HEK293 (cell line): ENCODE results near the gene PDE3A.

Experiments used
- CTCF ChIA-PET: fragments of 350-600 bp; formaldehyde crosslinking; extraction: SDS; loops from one replicate; lab custom pipeline; 2021; ENCODE audit warnings: antibody characterized with exemption; lab: Yijun Ruan, JAX
- POLR2A ChIA-PET: fragments of 300-600 bp; formaldehyde crosslinking; extraction: SDS; loops from one replicate; lab custom pipeline; 2020; ENCODE audit warnings: antibody characterized with exemption, inconsistent platforms; lab: Yijun Ruan, JAX
- H3K27ac ChIP-seq: fragments of 200-500 bp; sonication (Bioruptor generic); 2 replicates; pipeline ENCODE4 v1.5.1; 2014; ENCODE audit warnings: low read depth, low read length, control low read depth, inconsistent platforms; ENCODE audit errors: extremely low read depth
- H3K36me3 ChIP-seq, 2 experiments: fragments of 200-500 bp in 1 of 2; sonication (Bioruptor generic) in 1 of 2; 1 replicate in 1 of 2; 2 replicates in 1 of 2; pipeline ENCODE4 v1.5.1; 2014 to 2017; ENCODE audit warnings: inconsistent platforms in 2 of 2, low read length in 2 of 2; ENCODE audit not compliant: control insufficient read depth in 2 of 2, insufficient read depth in 1 of 2
- H3K4me1 ChIP-seq: fragments of 200-500 bp; sonication (Bioruptor generic); 2 replicates; pipeline ENCODE4 v1.5.1; 2014; ENCODE audit warnings: mild to moderate bottlenecking, low read length, inconsistent platforms; ENCODE audit not compliant: control insufficient read depth, insufficient read depth
- H3K4me3 ChIP-seq: 2 replicates; pipeline ENCODE4 v1.5.1; 2011; ENCODE audit warnings: low read depth, mild to moderate bottlenecking, control low read depth, low read length, moderate library complexity
- H3K9me3 ChIP-seq: fragments of 200-500 bp; sonication (Bioruptor generic); 2 replicates; pipeline ENCODE4 v1.5.1; 2014; ENCODE audit warnings: low read depth, low read length, inconsistent platforms; ENCODE audit not compliant: control insufficient read depth, insufficient read depth
- BCL11B ChIP-seq: fragments of 450-650 bp; formaldehyde crosslinking; IDR thresholded peaks from 2 replicates; pipeline ENCODE4 v1.5.1; 2016; ENCODE audit warnings: low read depth, missing biosample characterization, missing genetic modification characterization
- GLI2 ChIP-seq: fragments of 450-650 bp; formaldehyde crosslinking; IDR thresholded peaks from 2 replicates; pipeline ENCODE4; 2017; ENCODE audit warnings: missing biosample characterization, missing genetic modification characterization, low read depth, borderline replicate concordance
- KLF7 ChIP-seq: fragments of 450-650 bp; formaldehyde crosslinking; IDR thresholded peaks from 2 replicates; pipeline ENCODE4 v1.5.1; 2016; ENCODE audit warnings: missing biosample characterization, missing genetic modification characterization, borderline replicate concordance
- REPIN1 ChIP-seq: fragments of 450-650 bp; formaldehyde crosslinking; IDR thresholded peaks from 2 replicates; pipeline ENCODE4 v1.5.1; 2017; ENCODE audit warnings: missing biosample characterization, missing genetic modification characterization, low read depth
- ZNF221 ChIP-seq: fragments of 450-650 bp; formaldehyde crosslinking; IDR thresholded peaks from 2 replicates; pipeline ENCODE4 v1.5.1; 2017; ENCODE audit warnings: missing biosample characterization, missing genetic modification characterization, borderline replicate concordance
- ZNF26 ChIP-seq: fragments of 450-650 bp; formaldehyde crosslinking; IDR thresholded peaks from 2 replicates; pipeline ENCODE4 v1.5.1; 2016; ENCODE audit warnings: missing biosample characterization, missing genetic modification characterization
- ZNF280D ChIP-seq: fragments of 450-650 bp; formaldehyde crosslinking; IDR thresholded peaks from 2 replicates; pipeline ENCODE4 v1.5.1; 2016; ENCODE audit warnings: missing biosample characterization, missing genetic modification characterization
- ZNF311 ChIP-seq: fragments of 450-650 bp; formaldehyde crosslinking; IDR thresholded peaks from 2 replicates; pipeline ENCODE4 v1.5.1; 2017; ENCODE audit warnings: missing biosample characterization, missing genetic modification characterization, borderline replicate concordance
- ZNF362 ChIP-seq: fragments of 450-650 bp; formaldehyde crosslinking; IDR thresholded peaks from 2 replicates; pipeline ENCODE4 v1.5.1; 2016; ENCODE audit warnings: missing biosample characterization, missing genetic modification characterization
- ZNF366 ChIP-seq: fragments of 450-650 bp; formaldehyde crosslinking; conservative IDR thresholded peaks from 2 replicates; pipeline ENCODE4 v1.5.1; 2016; ENCODE audit warnings: missing biosample characterization, missing genetic modification characterization
- ZNF488 ChIP-seq: fragments of 450-650 bp; formaldehyde crosslinking; IDR thresholded peaks from 2 replicates; pipeline ENCODE4 v1.5.1; 2016; ENCODE audit warnings: missing biosample characterization, missing genetic modification characterization
- ZNF521 ChIP-seq: fragments of 450-650 bp; formaldehyde crosslinking; IDR thresholded peaks from 2 replicates; pipeline ENCODE4 v1.5.1; 2017; ENCODE audit warnings: missing biosample characterization, mild to moderate bottlenecking, missing genetic modification characterization
- ZNF704 ChIP-seq: fragments of 450-650 bp; formaldehyde crosslinking; IDR thresholded peaks from 2 replicates; pipeline ENCODE4 v1.5.1; 2016; ENCODE audit warnings: missing biosample characterization, missing genetic modification characterization
- ZNF791 ChIP-seq: fragments of 450-650 bp; formaldehyde crosslinking; IDR thresholded peaks from 2 replicates; pipeline ENCODE4 v1.5.1; 2016; ENCODE audit warnings: missing biosample characterization, missing genetic modification characterization
- TF ChIP-seq, protein P1 (sequence below): fragments of 450-650 bp; formaldehyde crosslinking; IDR thresholded peaks from 2 replicates; pipeline ENCODE4 v1.5.1; 2016; ENCODE audit warnings: missing biosample characterization, missing genetic modification characterization
- TF ChIP-seq, protein P2 (sequence below): sonication (generic); formaldehyde crosslinking; IDR thresholded peaks from 2 replicates; pipeline ENCODE4 v1.8.1; 2022; ENCODE audit warnings: mild to moderate bottlenecking, moderate library complexity, missing genetic modification reagents

Gene PDE3A

DNA sequence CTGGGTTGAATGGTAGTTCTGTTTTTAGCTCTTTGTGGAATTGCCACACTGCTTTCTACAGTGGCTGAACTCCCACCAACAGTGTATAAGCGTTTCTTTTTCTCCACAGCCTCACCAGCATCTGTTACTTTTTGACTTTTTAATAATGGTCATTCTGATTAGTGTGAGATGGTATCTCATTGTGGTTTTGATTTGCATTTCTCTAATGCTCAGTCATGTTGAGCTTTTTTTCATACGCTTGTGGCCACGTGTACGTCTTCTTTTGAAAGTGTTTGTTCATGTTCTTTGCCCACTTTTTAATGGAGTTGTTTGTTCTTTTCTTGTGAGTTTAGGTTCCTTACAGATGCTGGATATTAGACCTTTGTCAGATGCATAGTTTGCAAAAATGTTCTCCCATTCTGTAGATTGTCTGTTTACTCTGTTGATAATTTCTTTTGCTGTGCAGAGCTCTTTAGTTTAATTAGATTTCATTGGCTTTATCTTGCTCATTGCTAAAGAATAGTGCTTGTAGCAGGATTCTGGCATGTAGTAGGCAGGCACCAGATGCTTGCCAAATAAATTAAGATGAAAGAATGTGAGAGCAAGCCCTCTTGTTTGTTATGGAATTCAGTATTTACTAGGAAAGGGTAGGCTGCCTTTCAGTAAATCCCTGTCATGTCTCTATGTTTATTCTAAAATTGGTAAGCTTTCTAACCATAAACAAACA, 86.8 kb downstream of the PDE3A start:
- TF ChIP-seq ZNF488 (tag by site-specific recombination) (no peak), ZNF221 (no peak), ZNF704 (tag by site-specific recombination) (no peak), ZNF521 (tag by site-specific recombination) (no peak), BCL11B (no peak), ZNF362 (tag by site-specific recombination) (no peak), ZNF280D (tag by site-specific recombination) (no peak), KLF7 (tag by site-specific recombination) (no peak), ZNF311 (tag by site-specific recombination) (no peak), REPIN1 (tag by site-specific recombination) (no peak), ZNF26 (no peak), ZNF791 (no peak), GLI2 (tag by site-specific recombination) (no peak), ZNF366 (tag by site-specific recombination) (no peak)
- TF ChIP-seq, protein P1, sequence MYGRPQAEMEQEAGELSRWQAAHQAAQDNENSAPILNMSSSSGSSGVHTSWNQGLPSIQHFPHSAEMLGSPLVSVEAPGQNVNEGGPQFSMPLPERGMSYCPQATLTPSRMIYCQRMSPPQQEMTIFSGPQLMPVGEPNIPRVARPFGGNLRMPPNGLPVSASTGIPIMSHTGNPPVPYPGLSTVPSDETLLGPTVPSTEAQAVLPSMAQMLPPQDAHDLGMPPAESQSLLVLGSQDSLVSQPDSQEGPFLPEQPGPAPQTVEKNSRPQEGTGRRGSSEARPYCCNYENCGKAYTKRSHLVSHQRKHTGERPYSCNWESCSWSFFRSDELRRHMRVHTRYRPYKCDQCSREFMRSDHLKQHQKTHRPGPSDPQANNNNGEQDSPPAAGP: no peak
- TF ChIP-seq, protein P2, sequence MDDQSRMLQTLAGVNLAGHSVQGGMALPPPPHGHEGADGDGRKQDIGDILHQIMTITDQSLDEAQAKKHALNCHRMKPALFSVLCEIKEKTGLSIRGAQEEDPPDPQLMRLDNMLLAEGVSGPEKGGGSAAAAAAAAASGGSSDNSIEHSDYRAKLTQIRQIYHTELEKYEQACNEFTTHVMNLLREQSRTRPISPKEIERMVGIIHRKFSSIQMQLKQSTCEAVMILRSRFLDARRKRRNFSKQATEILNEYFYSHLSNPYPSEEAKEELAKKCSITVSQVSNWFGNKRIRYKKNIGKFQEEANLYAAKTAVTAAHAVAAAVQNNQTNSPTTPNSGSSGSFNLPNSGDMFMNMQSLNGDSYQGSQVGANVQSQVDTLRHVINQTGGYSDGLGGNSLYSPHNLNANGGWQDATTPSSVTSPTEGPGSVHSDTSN (CRISPR knock-in tag): no peak
- ChIA-PET POLR2A (no interaction called here), CTCF (no interaction called here)
- Histone ChIP-seq H3K4me3 (no peak overlapping the region), H3K36me3 (no peaks in the 10 kb centered on the region), H3K4me1 (no peaks in the 10 kb centered on the region), H3K9me3 (no peaks in the 10 kb centered on the region), H3K27ac (no peak overlapping the region)
